ENCODE results near the gene C1orf146. TPM values are rescaled to one million over a fixed set of nuclear protein-coding genes. Genes with fewer than 3 reads are reported as not detected.

The C1orf146 gene
- total RNA-seq, 2 donors from 2014 or later, result not detected

GRCh38 chr1:92211166-92211565, 6.5 kb upstream of the C1orf146 start:
- Histone ChIP-seq H3K9me3 (ENCODE audit: control insufficient read depth, low read length) (peaks cover 4% of the 10 kb centered on the region), H3K9ac (ENCODE audit: extremely low read depth, low read length, poor library complexity, severe bottlenecking) (no peak overlapping the region)
- WGBS, 2 experiments (ENCODE audit: insufficient coverage in 1 of 2, insufficient read length in 1 of 2), result 98% methylated on average over 2 of the region's 2 CpGs; no CpG with 5 or more reads in 1 of the 2 experiments

GRCh38 chr1:92218559-92218958, 844 bp downstream of the C1orf146 start:
- Histone ChIP-seq H3K27me3 (ENCODE audit: control insufficient read depth, insufficient read depth, low read length, poor library complexity, severe bottlenecking) (no peaks in the 10 kb centered on the region), H3K4me3 (ENCODE audit: low read length) (no peak overlapping the region), H3K9ac (ENCODE audit: extremely low read depth, low read length, poor library complexity, severe bottlenecking) (no peak overlapping the region), H3K27ac (ENCODE audit: low read depth, low read length) (no peak overlapping the region), H3K4me1 (ENCODE audit: control insufficient read depth, insufficient read depth, low read length) (no peaks in the 10 kb centered on the region), H3K36me3 (ENCODE audit: control insufficient read depth, insufficient read depth, low read length) (no peaks in the 10 kb centered on the region), H3K9me3 (ENCODE audit: control insufficient read depth, low read length) (no peaks in the 10 kb centered on the region)
- peak; percentile 53 for DNase-seq
- Mint-ChIP-seq H3K4me3 (no peak overlapping the region), H3K9me3 (peaks cover 6% of the 10 kb centered on the region), H3K27ac (no peak overlapping the region), H3K4me1 (peaks cover 3% of the 10 kb centered on the region), H3K27me3 (ENCODE audit: insufficient read depth) (no peaks in the 10 kb centered on the region), H3K36me3 (ENCODE audit: low read depth) (no peaks in the 10 kb centered on the region)
- WGBS, 2 experiments (ENCODE audit: insufficient coverage in 1 of 2, insufficient read length in 1 of 2), result 88 to 92% methylated on average over 2 to 14 of the region's 14 CpGs
- no peak for TF ChIP-seq CTCF (conservative IDR thresholded peaks at IDR 0.05)

More at GRCh38 chr1:92211166-92211565, 6.5 kb upstream of the C1orf146 start:
- no peaks in the 10 kb centered on the region for H3K27me3 ChIP-seq (ENCODE audit: control insufficient read depth, insufficient read depth, low read length, poor library complexity, severe bottlenecking)
- TF ChIP-seq CTCF (conservative IDR thresholded peaks at IDR 0.05), result no peak
- no peaks in the 10 kb centered on the region for H3K27me3 Mint-ChIP-seq (ENCODE audit: insufficient read depth)
- no peak overlapping the region for H3K27ac Mint-ChIP-seq
- DNase-seq, result no peak
- H3K4me3 Mint-ChIP-seq, result no peak overlapping the region
- peaks cover 2% of the 10 kb centered on the region for H3K4me1 ChIP-seq (ENCODE audit: control insufficient read depth, insufficient read depth, low read length)
- H3K27ac ChIP-seq (ENCODE audit: low read depth, low read length), result no peak overlapping the region
- H3K36me3 ChIP-seq (ENCODE audit: control insufficient read depth, insufficient read depth, low read length), result no peaks in the 10 kb centered on the region
- H3K4me1 Mint-ChIP-seq, result peaks cover 7% of the 10 kb centered on the region
- H3K36me3 Mint-ChIP-seq (ENCODE audit: low read depth), result no peaks in the 10 kb centered on the region
- H3K9me3 Mint-ChIP-seq, result peaks cover 3% of the 10 kb centered on the region
- no peak overlapping the region for H3K4me3 ChIP-seq (ENCODE audit: low read length)

GRCh38 chr1:92219028-92219427, 1.3 kb downstream of the C1orf146 start:
- no peaks in the 10 kb centered on the region for H3K36me3 Mint-ChIP-seq (ENCODE audit: low read depth)
- Histone ChIP-seq H3K36me3 (ENCODE audit: control insufficient read depth, insufficient read depth, low read length) (no peaks in the 10 kb centered on the region), H3K9ac (ENCODE audit: extremely low read depth, low read length, poor library complexity, severe bottlenecking) (no peak overlapping the region), H3K4me1 (ENCODE audit: control insufficient read depth, insufficient read depth, low read length) (no peaks in the 10 kb centered on the region), H3K27me3 (ENCODE audit: control insufficient read depth, insufficient read depth, low read length, poor library complexity, severe bottlenecking) (no peaks in the 10 kb centered on the region), H3K27ac (ENCODE audit: low read depth, low read length) (no peak overlapping the region), H3K4me3 (ENCODE audit: low read length) (no peak overlapping the region), H3K9me3 (ENCODE audit: control insufficient read depth, low read length) (no peaks in the 10 kb centered on the region)
- no peak overlapping the region for H3K4me3 Mint-ChIP-seq
- H3K27me3 Mint-ChIP-seq (ENCODE audit: insufficient read depth), result no peaks in the 10 kb centered on the region
- peaks cover 6% of the 10 kb centered on the region for H3K9me3 Mint-ChIP-seq
- no peak overlapping the region for H3K27ac Mint-ChIP-seq
- H3K4me1 Mint-ChIP-seq, result peaks cover 3% of the 10 kb centered on the region
- TF ChIP-seq CTCF (conservative IDR thresholded peaks at IDR 0.05), result no peak
- DNase-seq, result no peak

Data from endodermal cell (in vitro differentiated cells).